Peyer's patch (tissue), 4 donors: Measurements from ENCODE around the gene BLID. TPM values are rescaled to one million over a fixed set of nuclear protein-coding genes. Genes with fewer than 3 reads are reported as not detected.

ENCODE experiments used
- DNase-seq, 3 donors: peaks; one replicate each; pipeline ENCODE4 v3.0.0-alpha.2; 2017 to 2019
- H3K27ac ChIP-seq, 4 donors: fragments of 200-600 bp; sonication (generic); one replicate each; pipeline ENCODE4 v1.5.1; 2016 to 2019
- H3K27me3 ChIP-seq, 2 donors: fragments of 200-600 bp; sonication (generic); one replicate each; pipeline ENCODE4 v1.5.1; 2019
- H3K36me3 ChIP-seq, 3 donors: fragments of 200-600 bp; sonication (generic); one replicate each; pipeline ENCODE4 v1.5.1; 2016 to 2019
- H3K4me1 ChIP-seq, 4 donors: fragments of 200-600 bp; sonication (generic); one replicate each; pipeline ENCODE4 v1.5.1; 2016 to 2019
- H3K4me3 ChIP-seq, 4 donors: fragments of 200-600 bp; sonication (generic); 1 replicate in 3 of 4; 2 replicates in 1 of 4; pipeline ENCODE4 v1.5.1; 2016 to 2019; ENCODE audit warnings: mild to moderate bottlenecking in 1 of 4
- H3K9me3 ChIP-seq, 4 donors: fragments of 200-600 bp; sonication (generic); one replicate each; pipeline ENCODE4 v1.5.1; 2016 to 2019; ENCODE audit warnings: mild to moderate bottlenecking in 1 of 4
- POLR2A ChIP-seq, 2 donors: fragments of 450-650 bp; IDR thresholded peaks; one replicate each; pipeline ENCODE4 v1.5.1; 2017; ENCODE audit warnings: antibody characterized with exemption in 2 of 2, mild to moderate bottlenecking in 2 of 2, moderate library complexity in 2 of 2
- total RNA-seq, 4 donors: library from RNA; depleted of rRNA; stranded (reverse); fragments of >200 nt; gene quantifications; one replicate each; pipeline ENCODE4 v1.1.0, GENCODE V29; 2016
- TF ChIP-seq, protein P1 (sequence below), 6 experiments: fragments of 450-650 bp in 4 of 6; fragments of 200-600 bp in 2 of 6; sonication (generic) in 1 of 6; IDR thresholded peaks; one replicate each; pipeline ENCODE4 v1.5.1; 2017 to 2019; ENCODE audit warnings: antibody characterized with exemption in 6 of 6, mild to moderate bottlenecking in 3 of 6, moderate library complexity in 1 of 6

Gene BLID
- total RNA-seq, 4 donors from 2014 or later: not detected

DNA sequence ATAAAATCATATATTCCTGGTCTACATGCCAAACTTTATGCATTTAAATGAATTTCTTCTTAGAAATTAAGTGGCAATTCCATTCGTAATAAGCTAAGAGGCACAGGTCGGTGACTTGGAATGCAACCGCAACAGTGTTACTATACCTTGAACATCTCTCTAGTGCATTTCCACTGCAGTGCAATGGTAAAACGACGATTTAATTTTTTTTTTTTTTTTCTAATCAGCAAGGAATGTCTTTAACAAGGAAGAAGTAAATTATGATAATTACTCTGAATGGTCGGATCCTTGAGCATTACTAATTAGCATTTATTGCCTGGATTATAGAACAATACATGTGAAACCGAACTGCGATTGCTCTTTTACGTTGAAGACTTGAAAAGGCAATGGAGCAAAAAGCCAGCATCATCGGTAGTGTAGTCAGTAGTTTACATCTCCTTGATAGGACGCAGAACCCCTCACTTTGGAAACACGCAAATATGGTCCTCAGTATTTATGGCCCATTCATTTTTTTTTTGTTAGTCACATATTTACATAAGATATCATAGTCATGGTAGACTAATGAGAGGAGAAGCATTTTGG is 20.2 kb downstream of the BLID start:
- TF ChIP-seq POLR2A (IDR thresholded peaks at IDR 0.05): no peak
- TF ChIP-seq, protein P1, sequence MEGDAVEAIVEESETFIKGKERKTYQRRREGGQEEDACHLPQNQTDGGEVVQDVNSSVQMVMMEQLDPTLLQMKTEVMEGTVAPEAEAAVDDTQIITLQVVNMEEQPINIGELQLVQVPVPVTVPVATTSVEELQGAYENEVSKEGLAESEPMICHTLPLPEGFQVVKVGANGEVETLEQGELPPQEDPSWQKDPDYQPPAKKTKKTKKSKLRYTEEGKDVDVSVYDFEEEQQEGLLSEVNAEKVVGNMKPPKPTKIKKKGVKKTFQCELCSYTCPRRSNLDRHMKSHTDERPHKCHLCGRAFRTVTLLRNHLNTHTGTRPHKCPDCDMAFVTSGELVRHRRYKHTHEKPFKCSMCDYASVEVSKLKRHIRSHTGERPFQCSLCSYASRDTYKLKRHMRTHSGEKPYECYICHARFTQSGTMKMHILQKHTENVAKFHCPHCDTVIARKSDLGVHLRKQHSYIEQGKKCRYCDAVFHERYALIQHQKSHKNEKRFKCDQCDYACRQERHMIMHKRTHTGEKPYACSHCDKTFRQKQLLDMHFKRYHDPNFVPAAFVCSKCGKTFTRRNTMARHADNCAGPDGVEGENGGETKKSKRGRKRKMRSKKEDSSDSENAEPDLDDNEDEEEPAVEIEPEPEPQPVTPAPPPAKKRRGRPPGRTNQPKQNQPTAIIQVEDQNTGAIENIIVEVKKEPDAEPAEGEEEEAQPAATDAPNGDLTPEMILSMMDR (IDR thresholded peaks at IDR 0.05): no peak
- no peak for DNase-seq
- H3K27me3 ChIP-seq: no peaks in the 10 kb centered on the region
- H3K27ac ChIP-seq: peak overlapping the region in 1 of 4 donors; percentile 84
- no peaks in the 10 kb centered on the region for H3K4me1 ChIP-seq
- no peaks in the 10 kb centered on the region for H3K36me3 ChIP-seq
- H3K9me3 ChIP-seq: no peaks in the 10 kb centered on the region
- H3K4me3 ChIP-seq: no peak overlapping the region

DNA sequence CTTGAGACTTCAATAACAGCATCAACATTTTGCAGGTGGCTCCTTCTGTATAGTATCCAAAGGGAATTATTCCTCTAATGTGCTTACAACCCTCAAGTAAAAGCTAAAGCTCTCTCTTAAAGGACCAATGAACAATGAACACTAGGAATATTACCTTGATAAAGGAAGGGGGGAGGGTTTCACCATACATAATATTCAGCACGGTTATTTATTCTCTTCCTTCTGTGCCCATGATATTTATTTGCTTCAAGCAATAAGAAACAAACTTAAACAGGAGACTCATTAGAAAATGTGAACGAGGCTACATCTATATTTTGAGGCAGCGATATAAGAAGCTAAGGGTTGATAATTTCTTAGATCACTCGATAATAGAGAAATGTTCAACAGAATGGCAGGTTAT is 21.2 kb downstream of the BLID start:
- Histone ChIP-seq H3K4me1 (no peaks in the 10 kb centered on the region), H3K27ac (peak overlapping the region in 1 of 4 donors; percentile 84), H3K4me3 (no peak overlapping the region), H3K9me3 (no peaks in the 10 kb centered on the region), H3K36me3 (no peaks in the 10 kb centered on the region), H3K27me3 (no peaks in the 10 kb centered on the region)
- TF ChIP-seq, protein P1 (IDR thresholded peaks at IDR 0.05): no peak
- no peak for TF ChIP-seq POLR2A (IDR thresholded peaks at IDR 0.05)
- no peak for DNase-seq

DNA sequence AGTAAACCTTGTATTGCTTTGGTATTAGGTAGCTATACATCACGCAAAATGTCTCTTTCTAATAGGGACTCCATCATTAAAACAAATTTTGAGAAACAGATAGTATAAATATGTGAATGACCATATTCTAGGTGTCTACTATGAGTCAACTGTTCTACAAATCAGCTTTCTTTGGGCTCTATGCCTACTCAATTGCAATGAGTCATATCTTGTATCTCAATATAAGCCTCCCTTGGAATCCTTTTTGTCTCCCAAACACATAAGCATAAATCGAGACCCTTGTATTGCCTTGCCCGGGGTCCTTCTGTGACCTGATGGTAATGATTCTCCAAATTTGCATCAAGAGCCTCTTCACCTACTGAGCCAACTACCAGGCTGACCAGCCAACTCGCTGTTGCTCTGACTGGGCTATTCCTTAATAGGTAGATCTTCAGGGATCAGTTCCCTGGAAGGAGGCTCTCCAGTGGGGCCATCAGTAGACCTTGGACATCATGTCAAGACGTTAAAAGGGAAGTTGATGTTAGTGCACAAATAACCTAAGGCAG is 22.2 kb downstream of the BLID start:
- DNase-seq: no peak
- H3K36me3 ChIP-seq: no peaks in the 10 kb centered on the region
- TF ChIP-seq, protein P1 (IDR thresholded peaks at IDR 0.05): no peak
- no peak for TF ChIP-seq POLR2A (IDR thresholded peaks at IDR 0.05)
- no peak overlapping the region for H3K4me3 ChIP-seq
- H3K9me3 ChIP-seq: no peaks in the 10 kb centered on the region
- H3K27me3 ChIP-seq: no peaks in the 10 kb centered on the region
- peak overlapping the region in 1 of 4 donors; percentile 21 for H3K27ac ChIP-seq
- H3K4me1 ChIP-seq: no peaks in the 10 kb centered on the region

DNA sequence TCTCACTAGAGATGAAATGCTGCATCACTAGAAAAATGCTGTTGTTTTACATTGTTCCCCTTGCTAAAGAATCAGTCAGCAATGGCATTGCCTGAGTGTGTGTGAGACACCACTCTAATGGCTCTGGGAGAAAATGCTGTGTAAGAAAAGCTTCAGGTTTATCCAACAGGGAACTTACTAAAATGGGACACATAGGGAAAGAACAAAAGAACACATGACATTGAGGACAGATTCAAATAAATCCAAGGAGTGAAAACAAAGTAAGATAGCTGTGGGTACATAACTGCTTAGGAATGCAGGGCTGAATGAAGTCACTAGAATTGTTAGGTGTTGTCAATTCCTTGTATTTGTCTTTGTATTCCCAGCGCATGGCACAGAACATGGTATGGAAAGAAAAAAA is 24.2 kb downstream of the BLID start:
- TF ChIP-seq, protein P1 (IDR thresholded peaks at IDR 0.05): no peak
- no peak for TF ChIP-seq POLR2A (IDR thresholded peaks at IDR 0.05)
- no peak overlapping the region for H3K27ac ChIP-seq

DNA sequence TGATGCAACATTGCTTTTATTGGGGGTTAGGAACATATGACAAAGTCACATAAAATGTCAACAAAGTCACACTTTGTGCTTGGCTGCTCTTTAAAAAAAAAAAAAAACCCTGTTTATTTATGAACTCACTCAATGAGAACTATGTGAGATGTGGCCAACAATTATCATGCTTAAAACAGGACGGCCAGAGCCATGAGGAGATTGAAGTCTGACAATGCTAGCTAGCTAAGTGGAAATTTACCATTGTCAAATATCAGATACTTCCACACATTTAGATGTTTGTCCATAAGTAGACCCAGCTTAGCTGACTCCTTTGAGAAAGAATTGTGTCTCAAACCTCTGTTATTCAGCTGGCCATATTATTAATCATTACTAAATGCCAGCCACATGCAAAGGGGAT is 26.9 kb downstream of the BLID start:
- Histone ChIP-seq H3K27me3 (no peaks in the 10 kb centered on the region), H3K4me1 (no peaks in the 10 kb centered on the region), H3K36me3 (no peaks in the 10 kb centered on the region), H3K27ac (no peak overlapping the region), H3K9me3 (no peaks in the 10 kb centered on the region), H3K4me3 (no peak overlapping the region)
- no peak for TF ChIP-seq POLR2A (IDR thresholded peaks at IDR 0.05)
- TF ChIP-seq, protein P1 (IDR thresholded peaks at IDR 0.05): no peak
- DNase-seq: no peak

More for the DNA sequence above, 24.2 kb downstream of the BLID start:
- no peak overlapping the region for H3K4me3 ChIP-seq
- no peaks in the 10 kb centered on the region for H3K27me3 ChIP-seq
- H3K4me1 ChIP-seq: no peaks in the 10 kb centered on the region
- H3K9me3 ChIP-seq: no peaks in the 10 kb centered on the region
- no peak for DNase-seq
- H3K36me3 ChIP-seq: no peaks in the 10 kb centered on the region
